Fibroblast of peridontal ligament (primary cell): ENCODE data around the gene CLEC2L.
"Not testable (repeated sequence)": the region's sequence is repeated elsewhere in the genome, so short reads cannot be mapped to it uniquely, and the experiment has no call there.

Experiments
- DNase-seq: peaks from one replicate; pipeline ENCODE4 v3.0.0-alpha.2; 2010; ENCODE audit errors: extremely low read depth

CLEC2L gene

GRCh38 chr7:139523968-139524815 is 707 bp downstream of the CLEC2L start:
- DNase-seq: no peak

GRCh38 chr7:139525239-139525638 is 1.8 kb downstream of the CLEC2L start:
- DNase-seq: no peak

GRCh38 chr7:139525750-139526149 is 2.3 kb downstream of the CLEC2L start:
- no peak for DNase-seq

GRCh38 chr7:139526578-139527544 is 3.4 kb downstream of the CLEC2L start:
- peak; percentile 92 for DNase-seq

GRCh38 chr7:139531094-139531493 is 7.6 kb downstream of the CLEC2L start:
- DNase-seq: no peak

GRCh38 chr7:139532636-139533155 is 9.2 kb downstream of the CLEC2L start:
- DNase-seq: no peak

GRCh38 chr7:139534096-139534495 is 10.6 kb downstream of the CLEC2L start:
- no peak for DNase-seq

GRCh38 chr7:139534966-139535651 is 11.6 kb downstream of the CLEC2L start:
- DNase-seq: no peak

GRCh38 chr7:139536152-139536551 is 12.7 kb downstream of the CLEC2L start:
- DNase-seq: no peak

GRCh38 chr7:139538881-139539635 is 15.6 kb downstream of the CLEC2L start:
- DNase-seq: peak; percentile 42

GRCh38 chr7:139540203-139540602 is 16.7 kb downstream of the CLEC2L start:
- no peak for DNase-seq

GRCh38 chr7:139541600-139542307 is 18.3 kb downstream of the CLEC2L start:
- DNase-seq: no peak

- DNase-seq: no peak
These were observed 19.0 kb downstream of the CLEC2L start for GRCh38 chr7:139542308-139543151.

- no peak for DNase-seq
These were observed 20.5 kb downstream of the CLEC2L start for GRCh38 chr7:139543801-139544603.

GRCh38 chr7:139544645-139545044 is 21.2 kb downstream of the CLEC2L start:
- DNase-seq: no peak

GRCh38 chr7:139548302-139549028 is 25.0 kb downstream of the CLEC2L start:
- DNase-seq: no peak

GRCh38 chr7:139553991-139554700 is 30.7 kb downstream of the CLEC2L start:
- DNase-seq: not testable (repeated sequence)
